Natural killer cell treated with Interleukin-12 subunit alpha and Interleukin-12 subunit beta and Interleukin-15 and Interleukin-18, amount 100 ng/mL, for 72 hours (primary cell): ENCODE measurements around the gene SIM1. TPM values are rescaled to one million over a fixed set of nuclear protein-coding genes. Genes with fewer than 3 reads are reported as not detected.

ENCODE experiments used
- ATAC-seq, 2 donors: fragments of 150-1000 bp; cut with Tn5 transposase in 1 of 2; sonication (Bioruptor Pico), chemical (Tn5 transposase) in 1 of 2; 2 replicates each; pipeline ENCODE4 v1.10.0; 2021
- DNase-seq: peaks from one replicate; pipeline ENCODE4 v3.0.0; 2022; ENCODE audit warnings: low spot score
- H3K27ac Mint-ChIP-seq, 2 donors: 1 replicate in 1 of 2; 2 replicates in 1 of 2; pipeline ENCODE4 v1.8.0; 2022; ENCODE audit warnings: mixed read lengths in 2 of 2, mild to moderate bottlenecking in 1 of 2, moderate library complexity in 1 of 2
- H3K27me3 Mint-ChIP-seq, 2 donors: 1 replicate in 1 of 2; 2 replicates in 1 of 2; pipeline ENCODE4 v1.8.0; 2022; ENCODE audit warnings: mixed read lengths in 2 of 2
- H3K36me3 Mint-ChIP-seq: one replicate; pipeline ENCODE4 v1.8.0; 2022; ENCODE audit warnings: mixed read lengths
- H3K4me1 Mint-ChIP-seq, 2 donors: 1 replicate in 1 of 2; 2 replicates in 1 of 2; pipeline ENCODE4 v1.8.0; 2022; ENCODE audit warnings: low read depth in 2 of 2, mixed read lengths in 2 of 2, mild to moderate bottlenecking in 1 of 2
- H3K4me3 Mint-ChIP-seq: one replicate; pipeline ENCODE4 v1.8.0; 2022; ENCODE audit warnings: mixed read lengths
- H3K9me3 Mint-ChIP-seq: 2 replicates; pipeline ENCODE4 v1.8.0; 2022; ENCODE audit warnings: mixed read lengths
- total RNA-seq, 2 donors: library from RNA; stranded (reverse); gene quantifications; one replicate each; pipeline ENCODE4 v1.2.3, GENCODE V29; 2022

The SIM1 gene
- total RNA-seq, 2 donors from 2014 or later, result not detected

DNA sequence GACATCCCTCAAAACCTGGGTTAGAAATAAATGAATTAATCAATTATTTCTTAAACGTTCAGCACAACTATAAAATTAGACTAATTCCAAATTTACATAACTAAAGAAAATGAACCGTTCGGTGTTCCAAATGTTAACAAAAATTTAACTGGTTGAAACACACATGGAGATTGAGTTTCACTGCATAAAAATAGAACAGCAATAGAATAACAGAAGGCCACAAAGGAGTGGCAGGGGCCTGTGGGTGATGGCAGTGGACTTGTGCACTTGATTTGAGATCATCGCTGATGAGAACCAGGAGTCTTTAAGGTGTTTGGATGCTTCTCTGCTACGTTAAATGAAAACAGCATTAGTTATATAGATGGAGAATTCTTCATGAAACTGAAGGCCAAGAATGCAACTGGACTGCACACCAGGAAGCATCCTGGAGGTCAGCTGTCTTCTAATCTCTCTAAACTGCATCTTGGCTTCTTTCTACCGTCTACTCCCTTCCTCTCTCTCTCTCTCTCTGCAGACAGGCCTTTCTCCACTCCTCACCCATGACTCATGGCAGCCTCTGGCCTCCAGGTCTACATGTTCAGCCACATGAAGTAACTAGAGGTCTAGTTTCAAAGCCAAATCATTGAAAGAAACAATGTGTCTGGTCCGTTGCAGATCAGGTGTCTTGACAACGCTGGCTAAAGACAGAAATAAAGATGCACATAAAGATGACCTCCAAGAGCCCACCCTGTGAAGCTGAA lies 111.3 kb downstream of the SIM1 start:
- DNase-seq (no peak), ATAC-seq (no peak)
- no peak overlapping the region for H3K4me3 Mint-ChIP-seq
- H3K9me3 Mint-ChIP-seq, result peaks cover 3% of the 10 kb centered on the region
- peaks cover 0 to 11% of the 10 kb centered on the region in 2 donors for H3K27me3 Mint-ChIP-seq
- H3K4me1 Mint-ChIP-seq, result peaks cover 2 to 3% of the 10 kb centered on the region in 2 donors
- H3K36me3 Mint-ChIP-seq, result no peaks in the 10 kb centered on the region
- no peak overlapping the region for H3K27ac Mint-ChIP-seq

DNA sequence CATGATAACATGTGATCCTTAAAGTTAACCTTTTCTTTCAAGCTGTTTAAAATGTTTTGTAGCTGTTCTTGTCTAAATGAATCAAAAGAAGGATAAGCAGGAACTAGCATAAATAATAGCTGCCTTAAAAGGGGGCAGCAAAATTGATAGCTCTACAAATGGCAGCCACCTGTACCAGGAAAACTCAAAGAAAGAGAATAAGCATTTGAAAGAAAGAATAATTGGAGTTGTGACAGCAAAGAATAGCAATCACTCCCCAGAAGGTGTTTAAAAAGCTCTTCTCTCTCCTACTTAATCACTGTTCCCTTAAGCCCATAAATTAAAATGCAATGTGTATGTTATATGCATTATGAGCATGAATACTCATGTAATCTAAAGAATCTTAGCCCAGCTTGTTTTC lies 114.6 kb downstream of the SIM1 start:
- H3K4me3 Mint-ChIP-seq, result no peak overlapping the region
- H3K9me3 Mint-ChIP-seq, result peaks cover 6% of the 10 kb centered on the region
- no peak for ATAC-seq
- H3K27me3 Mint-ChIP-seq, result peaks cover 0 to 17% of the 10 kb centered on the region in 2 donors
- H3K27ac Mint-ChIP-seq, result no peak overlapping the region
- peaks cover 5 to 21% of the 10 kb centered on the region in 2 donors for H3K4me1 Mint-ChIP-seq
- no peak for DNase-seq
- H3K36me3 Mint-ChIP-seq, result no peaks in the 10 kb centered on the region

DNA sequence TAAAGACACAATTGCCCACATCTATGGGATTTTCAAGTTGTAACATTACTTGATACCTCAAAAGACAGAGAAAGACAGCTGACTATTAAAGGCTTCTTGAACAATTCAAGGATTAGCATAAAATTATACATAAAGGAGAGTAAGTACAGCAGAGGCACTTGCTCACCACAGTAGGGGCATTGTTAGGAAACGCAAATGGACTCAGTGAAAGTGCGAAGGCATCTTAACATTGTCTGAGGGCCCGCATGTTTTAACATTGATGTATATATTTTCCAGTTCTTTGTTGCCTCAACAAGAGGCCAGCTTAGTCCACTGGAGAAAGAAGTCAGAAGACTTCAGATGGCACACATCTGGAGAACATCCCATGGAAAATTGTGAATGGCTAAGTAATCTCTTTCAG lies 115.4 kb downstream of the SIM1 start:
- Mint-ChIP-seq H3K36me3 (no peaks in the 10 kb centered on the region), H3K9me3 (peaks cover 6% of the 10 kb centered on the region), H3K27me3 (peaks cover 0 to 17% of the 10 kb centered on the region in 2 donors), H3K4me3 (no peak overlapping the region), H3K27ac (no peak overlapping the region), H3K4me1 (peaks cover 5 to 21% of the 10 kb centered on the region in 2 donors)
- ATAC-seq (no peak), DNase-seq (no peak)

DNA sequence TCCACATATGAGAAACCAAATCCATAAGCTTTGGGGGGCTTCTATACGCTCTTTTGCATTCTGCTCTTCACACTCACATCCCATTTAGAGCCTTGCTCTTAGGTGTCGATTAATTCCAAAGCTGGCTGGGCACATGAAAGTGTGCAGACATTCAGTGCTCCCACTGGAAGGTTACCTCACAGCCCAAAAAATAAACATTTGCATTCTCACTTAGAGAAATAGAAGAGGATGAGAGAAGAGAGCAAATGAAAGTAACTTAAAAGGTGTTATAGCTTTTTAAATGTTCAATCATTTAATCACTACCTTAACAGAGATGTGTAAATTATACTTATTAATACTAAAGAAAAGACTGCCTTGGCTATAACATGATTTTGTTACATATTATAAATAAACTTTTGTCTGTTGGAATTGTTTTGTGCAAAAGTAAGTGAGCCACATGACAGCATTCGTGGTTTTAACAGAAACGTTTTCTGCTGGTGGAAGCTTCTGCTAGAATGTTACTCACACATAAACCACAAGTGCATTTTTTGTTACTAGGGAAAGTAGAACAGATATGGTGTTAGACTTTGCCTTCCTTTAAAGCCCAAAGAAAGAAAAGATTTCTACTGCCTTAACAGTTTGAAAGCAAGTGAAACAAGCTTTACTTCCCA lies 116.7 kb downstream of the SIM1 start:
- no peak for DNase-seq
- peak overlapping the region; percentile 12 for H3K4me3 Mint-ChIP-seq
- no peaks in the 10 kb centered on the region for H3K36me3 Mint-ChIP-seq
- H3K4me1 Mint-ChIP-seq, result peaks cover 5 to 21% of the 10 kb centered on the region in 2 donors
- H3K27me3 Mint-ChIP-seq, result peaks cover 0 to 19% of the 10 kb centered on the region in 2 donors
- no peak overlapping the region for H3K27ac Mint-ChIP-seq
- no peak for ATAC-seq
- peaks cover 6% of the 10 kb centered on the region for H3K9me3 Mint-ChIP-seq

DNA sequence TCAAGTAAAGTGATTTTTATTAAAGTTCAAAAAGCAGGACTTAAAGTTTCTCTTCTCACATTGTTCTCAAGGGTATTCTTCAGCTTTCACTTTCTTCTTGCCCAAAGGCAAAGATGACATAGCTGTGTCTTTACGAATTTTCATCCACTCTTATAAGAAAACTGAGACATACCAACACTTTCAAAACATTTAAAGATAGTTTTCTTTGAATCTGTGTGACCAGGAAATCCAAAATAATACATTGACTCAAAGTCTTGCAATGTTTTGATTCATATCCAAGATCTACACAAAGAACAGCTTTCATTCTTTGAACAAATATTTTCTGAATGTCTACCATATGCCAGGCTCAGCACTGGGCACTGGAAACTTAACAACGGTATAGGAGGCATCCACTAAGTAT lies 117.9 kb downstream of the SIM1 start:
- H3K27ac Mint-ChIP-seq, result no peak overlapping the region
- DNase-seq (no peak), ATAC-seq (peak in 1 of 2 donors; percentile 33)
- H3K4me1 Mint-ChIP-seq, result peaks cover 5 to 21% of the 10 kb centered on the region in 2 donors
- no peaks in the 10 kb centered on the region for H3K36me3 Mint-ChIP-seq
- H3K27me3 Mint-ChIP-seq, result peaks cover 0 to 15% of the 10 kb centered on the region in 2 donors
- no peak overlapping the region for H3K4me3 Mint-ChIP-seq
- peaks cover 4% of the 10 kb centered on the region for H3K9me3 Mint-ChIP-seq

DNA sequence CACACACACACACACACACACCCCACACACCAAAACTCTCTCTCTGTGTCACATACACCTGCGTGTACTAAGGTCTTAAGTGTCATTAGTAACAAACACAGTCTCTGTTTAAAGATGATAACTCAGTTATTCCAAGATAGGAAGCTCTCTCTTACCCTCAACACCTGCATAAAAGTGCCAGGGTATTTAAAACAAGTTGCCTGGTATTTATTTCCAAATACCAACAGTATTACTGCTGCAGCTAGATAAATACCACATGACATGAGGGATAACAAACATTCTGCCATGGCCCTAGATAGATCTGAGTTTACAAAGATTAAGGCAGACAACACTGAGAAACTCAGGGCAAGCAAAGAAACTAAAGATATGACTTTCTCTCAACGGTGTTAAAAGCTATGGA lies 118.5 kb downstream of the SIM1 start:
- peak overlapping the region in 1 of 2 donors; percentile 6 for H3K27ac Mint-ChIP-seq
- H3K4me3 Mint-ChIP-seq, result peak overlapping the region; percentile 33
- H3K36me3 Mint-ChIP-seq, result no peaks in the 10 kb centered on the region
- ATAC-seq, result no peak
- H3K27me3 Mint-ChIP-seq, result peaks cover 0 to 12% of the 10 kb centered on the region in 2 donors
- peaks cover 3% of the 10 kb centered on the region for H3K9me3 Mint-ChIP-seq
- no peak for DNase-seq
- H3K4me1 Mint-ChIP-seq, result peaks cover 5 to 21% of the 10 kb centered on the region in 2 donors

DNA sequence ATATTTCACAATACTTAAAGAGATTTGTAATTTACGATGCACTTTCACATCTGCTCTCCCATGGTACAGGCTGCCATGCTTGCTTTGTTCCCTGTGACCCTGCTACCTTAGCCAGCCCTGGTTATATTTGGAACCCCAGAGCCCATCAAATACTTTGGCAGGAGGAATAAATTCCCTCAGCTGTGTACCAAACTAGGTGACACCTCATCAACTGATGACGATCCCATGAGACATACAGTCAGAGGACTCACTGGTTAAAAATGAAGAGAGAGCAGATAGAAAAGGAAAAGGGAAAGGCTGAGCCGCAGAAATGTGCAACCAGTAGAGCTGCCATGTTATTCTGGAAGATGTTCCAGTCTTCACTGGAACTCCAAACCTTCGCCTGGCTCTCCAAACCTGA lies 120.0 kb downstream of the SIM1 start:
- H3K4me1 Mint-ChIP-seq, result peaks cover 5 to 21% of the 10 kb centered on the region in 2 donors
- ATAC-seq (no peak), DNase-seq (no peak)
- peaks cover 3% of the 10 kb centered on the region for H3K9me3 Mint-ChIP-seq
- no peaks in the 10 kb centered on the region for H3K36me3 Mint-ChIP-seq
- no peak overlapping the region for H3K27ac Mint-ChIP-seq
- H3K27me3 Mint-ChIP-seq, result peaks cover 0 to 12% of the 10 kb centered on the region in 2 donors
- no peak overlapping the region for H3K4me3 Mint-ChIP-seq

DNA sequence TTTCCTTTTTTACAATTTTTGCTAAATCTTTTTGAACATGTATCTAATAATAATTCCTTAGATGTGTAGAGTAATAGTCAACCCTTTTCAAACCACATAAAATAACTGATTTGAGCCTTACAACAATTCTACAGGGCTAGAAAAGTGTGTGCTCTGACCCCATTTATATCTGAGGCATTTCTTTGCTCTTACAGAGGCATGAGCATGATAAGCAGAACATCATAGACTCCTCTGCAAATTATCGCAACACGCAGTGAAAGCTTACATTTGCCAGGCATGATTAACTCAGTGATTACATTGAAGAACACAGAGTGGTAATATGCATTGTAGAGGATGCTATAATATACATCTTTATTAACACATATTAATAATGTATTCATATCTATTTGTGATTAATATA lies 120.4 kb downstream of the SIM1 start:
- peaks cover 3% of the 10 kb centered on the region for H3K9me3 Mint-ChIP-seq
- no peaks in the 10 kb centered on the region for H3K36me3 Mint-ChIP-seq
- no peak overlapping the region for H3K27ac Mint-ChIP-seq
- no peak overlapping the region for H3K4me3 Mint-ChIP-seq
- ATAC-seq (no peak), DNase-seq (no peak)
- H3K27me3 Mint-ChIP-seq, result peaks cover 0 to 12% of the 10 kb centered on the region in 2 donors
- peaks cover 5 to 21% of the 10 kb centered on the region in 2 donors for H3K4me1 Mint-ChIP-seq

DNA sequence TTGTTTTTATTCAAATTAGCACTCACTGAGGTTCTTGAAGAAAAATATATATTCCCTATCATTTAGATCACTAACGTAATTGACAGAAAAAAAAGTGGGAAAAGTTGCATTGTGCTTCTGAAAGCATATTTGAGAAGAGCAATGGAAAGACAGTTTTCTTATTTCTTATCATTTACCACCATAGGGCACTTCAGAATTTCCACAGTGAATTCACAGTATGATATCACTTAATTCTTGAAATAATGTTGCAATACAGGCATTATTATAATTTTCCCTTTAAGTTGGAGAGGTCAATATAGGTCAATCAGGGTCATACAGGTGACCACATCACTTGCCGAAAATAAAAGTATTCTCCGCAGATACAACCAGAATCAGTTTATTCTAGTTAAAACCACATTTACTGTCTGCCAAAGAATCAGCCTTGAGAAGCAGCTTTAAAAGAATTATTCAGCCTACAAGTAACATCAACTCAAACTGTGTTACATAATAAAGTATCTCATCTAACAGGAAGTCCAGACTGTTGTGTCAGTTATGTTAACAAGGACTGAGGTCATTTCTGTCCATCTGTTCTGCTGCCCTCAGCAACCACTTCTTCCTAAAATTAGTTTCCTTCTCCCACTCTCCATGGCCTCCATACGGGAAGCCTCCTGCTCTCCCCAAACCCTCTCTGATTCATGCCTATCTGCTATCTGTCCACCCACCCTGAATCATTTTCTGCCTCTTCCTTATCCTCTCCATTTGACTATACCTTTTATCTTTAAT lies 121.2 kb downstream of the SIM1 start:
- Mint-ChIP-seq H3K4me1 (peaks cover 3 to 19% of the 10 kb centered on the region in 2 donors), H3K4me3 (no peak overlapping the region), H3K27ac (no peak overlapping the region), H3K36me3 (no peaks in the 10 kb centered on the region), H3K27me3 (peaks cover 0 to 12% of the 10 kb centered on the region in 2 donors), H3K9me3 (peaks cover 3% of the 10 kb centered on the region)
- DNase-seq, result no peak
- ATAC-seq, result no peak

DNA sequence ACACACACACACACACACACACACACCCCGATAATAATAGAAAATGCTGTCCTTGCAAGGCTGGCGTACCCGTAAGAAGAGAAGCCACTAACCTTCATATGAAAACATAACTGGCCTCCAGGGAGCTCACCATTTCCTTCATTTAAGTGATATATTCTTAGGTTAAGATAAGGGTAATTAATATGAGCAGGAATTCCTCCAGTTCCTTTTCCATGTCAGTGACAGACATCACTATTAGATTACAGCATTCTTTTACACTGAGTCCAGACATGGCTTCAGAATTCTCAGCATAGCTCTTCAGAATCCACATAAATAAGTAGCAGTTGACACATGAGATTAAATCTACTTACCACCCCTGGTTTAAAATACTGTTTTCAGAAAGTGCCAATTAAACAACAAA lies 121.9 kb downstream of the SIM1 start:
- DNase-seq (no peak), ATAC-seq (no peak)
- no peaks in the 10 kb centered on the region for H3K36me3 Mint-ChIP-seq
- peaks cover 0 to 12% of the 10 kb centered on the region in 2 donors for H3K27me3 Mint-ChIP-seq
- H3K9me3 Mint-ChIP-seq, result peaks cover 3% of the 10 kb centered on the region
- H3K4me3 Mint-ChIP-seq, result no peak overlapping the region
- no peak overlapping the region for H3K27ac Mint-ChIP-seq
- H3K4me1 Mint-ChIP-seq, result peaks cover 0 to 12% of the 10 kb centered on the region in 2 donors

DNA sequence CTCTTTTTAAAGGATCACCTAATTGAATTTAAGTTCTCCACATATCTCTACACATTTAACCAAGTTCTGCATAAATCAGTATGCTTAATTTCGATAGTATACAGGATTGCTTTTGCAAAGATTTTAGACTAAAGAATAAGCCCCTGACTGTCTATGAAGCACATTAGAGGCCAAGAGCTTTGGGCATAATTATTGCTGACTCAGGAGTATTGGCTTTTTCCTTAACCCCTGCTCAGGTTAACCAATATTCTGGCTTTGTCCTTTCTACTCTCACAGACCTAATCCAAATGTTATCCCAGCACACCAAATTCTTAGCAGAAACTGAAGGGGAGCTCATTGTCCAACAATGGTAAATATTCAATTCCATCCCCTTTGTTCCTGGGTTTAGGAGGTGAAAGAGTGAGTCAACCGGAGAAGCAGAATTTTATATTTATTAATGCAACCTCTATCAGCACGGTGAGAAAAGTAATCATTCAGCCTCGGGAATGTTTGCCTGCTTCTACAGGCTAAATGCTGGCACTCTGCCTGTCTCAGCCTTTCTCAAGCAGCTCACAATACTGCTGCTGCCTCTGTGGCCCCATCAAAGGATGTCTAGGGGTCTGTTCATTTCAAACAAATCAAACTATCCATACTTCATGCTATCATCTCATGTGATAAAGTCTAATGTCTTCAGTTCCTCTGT lies 125.0 kb downstream of the SIM1 start:
- ATAC-seq, result no peak
- Mint-ChIP-seq H3K27me3 (peaks cover 0 to 7% of the 10 kb centered on the region in 2 donors), H3K27ac (no peak overlapping the region), H3K36me3 (no peaks in the 10 kb centered on the region), H3K4me3 (no peak overlapping the region), H3K4me1 (no peaks in the 10 kb centered on the region), H3K9me3 (no peaks in the 10 kb centered on the region)
- DNase-seq, result no peak

DNA sequence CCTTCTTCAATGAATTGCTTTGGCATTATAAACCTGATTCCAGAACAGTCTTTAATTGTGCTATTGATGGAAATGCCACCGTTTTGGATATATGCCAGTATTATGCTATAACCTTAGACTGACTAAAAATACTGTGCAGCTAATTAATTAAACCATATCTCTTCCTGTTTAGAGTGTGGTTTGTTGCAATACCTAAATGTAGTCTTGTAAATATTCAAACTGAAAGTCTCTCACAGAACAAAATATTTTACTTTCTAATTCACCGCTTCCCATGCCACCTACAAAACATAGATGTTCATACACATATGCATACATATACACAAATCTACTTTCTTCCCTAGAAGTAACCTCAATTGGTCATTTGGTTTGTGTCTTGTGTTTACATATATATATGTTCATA lies 126.6 kb downstream of the SIM1 start:
- ATAC-seq (no peak), DNase-seq (no peak)
- H3K9me3 Mint-ChIP-seq, result no peaks in the 10 kb centered on the region
- H3K36me3 Mint-ChIP-seq, result no peaks in the 10 kb centered on the region
- no peak overlapping the region for H3K4me3 Mint-ChIP-seq
- H3K27me3 Mint-ChIP-seq, result no peaks in the 10 kb centered on the region
- no peak overlapping the region for H3K27ac Mint-ChIP-seq
- H3K4me1 Mint-ChIP-seq, result no peaks in the 10 kb centered on the region

DNA sequence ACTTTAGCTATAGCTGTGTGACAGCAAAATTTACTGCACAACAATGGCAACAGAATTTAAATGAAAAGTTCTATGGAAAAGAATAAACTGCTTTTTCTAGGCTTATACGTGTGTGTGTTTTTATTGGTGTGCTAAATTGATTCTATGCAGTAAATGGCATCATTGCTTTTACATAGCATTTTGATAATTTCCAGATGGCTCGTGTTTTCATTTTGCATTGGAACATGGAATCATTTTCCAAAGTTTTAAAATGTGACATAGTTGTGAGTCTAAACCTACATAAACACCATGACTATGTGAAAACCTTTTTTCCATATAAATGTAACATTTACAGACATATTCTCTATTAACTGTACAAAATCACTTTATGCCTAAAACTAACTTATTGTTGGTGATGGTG lies 127.8 kb downstream of the SIM1 start:
- Mint-ChIP-seq H3K4me1 (no peaks in the 10 kb centered on the region), H3K36me3 (no peaks in the 10 kb centered on the region), H3K9me3 (no peaks in the 10 kb centered on the region), H3K4me3 (no peak overlapping the region), H3K27ac (no peak overlapping the region), H3K27me3 (no peaks in the 10 kb centered on the region)
- ATAC-seq (no peak), DNase-seq (no peak)
